ENCODE measurements around the gene S100A16. TPM values are rescaled to one million over a fixed set of nuclear protein-coding genes. Genes with fewer than 3 reads are reported as not detected.

S100A16 gene
- total RNA-seq, 1 experiment from 2014 or later = 196 TPM

- RAD21 ChIA-PET (ENCODE audit: low non-redundant PET in 1 of 2, low total read pairs in 2 of 2, uncharacterized antibody in 2 of 2, unreplicated experiment in 2 of 2) = interaction anchor here (0.6 to 1.9 kb wide), 11 partner anchors 10 to 193 kb away, joined by 3 to 9 read pairs (median 4); partner anchors contain the start of genes S100A14 (in 2 of the 2) and S100A16 (in 1 of the 2)
- no peaks in the 10 kb centered on the region for H3K9me2 ChIP-seq (ENCODE audit: insufficient read depth)
- DNase-seq (ENCODE audit: low read depth, low spot score) = no peak
- no peak within 1 kb of the TSS for H2AFZ ChIP-seq (ENCODE audit: low read depth, low read length, poor library complexity, severe bottlenecking)
- POLR2A ChIA-PET = interaction anchor here (0.8 to 10.5 kb wide), 25 partner anchors 10 to 359 kb away, joined by 3 to 172 read pairs (median 4); partner anchors contain the start of genes INTS3, RAB13, S100A14 and S100A16
- peaks cover 15% of the 10 kb centered on the region; the same call in 1 of the 2 replicates for H3K79me2 ChIP-seq (ENCODE audit: insufficient read depth, low read length)
- H3K36me3 ChIP-seq (ENCODE audit: control insufficient read depth in 1 of 2, insufficient read depth in 2 of 2, low read length in 2 of 2) = 0 out of 4 replicates have a peak, but pooled peaks cover 2% of the 10 kb centered on the region in 2 experiments
- peaks cover 18 to 34% of the 10 kb centered on the region in 2 experiments for H3K4me1 ChIP-seq (ENCODE audit: control insufficient read depth in 1 of 2, insufficient read depth in 2 of 2, low read length in 2 of 2)
- H3K4me2 ChIP-seq (ENCODE audit: low read length) = peak within 1 kb of the TSS; percentile 92
- peak within 1 kb of the TSS; percentile 65 to 72 for H3K4me3 ChIP-seq (replicated peaks in 1 of 2; ENCODE audit: low read depth in 1 of 2, low read length in 2 of 2)
- CTCF ChIA-PET = interaction anchor here (0.7 to 5.7 kb wide), 17 partner anchors 12 to 339 kb away, joined by 3 to 76 read pairs (median 4); partner anchors contain the start of genes S100A14, S100A16, S100A2 and S100A4
- ATAC-seq = peak; percentile 61
- no peaks in the 10 kb centered on the region for H3K27me3 ChIP-seq (ENCODE audit: insufficient read depth, low read length)
- H3K9me3 ChIP-seq (ENCODE audit: control insufficient read depth in 1 of 2, insufficient read depth in 1 of 2, low read depth in 1 of 2, low read length in 2 of 2) = no peaks in the 10 kb centered on the region
- BruUV-seq (replicated peaks) = no TSS peak
- H3K27ac ChIP-seq (ENCODE audit: low read depth, low read length) = peak within 1 kb of the TSS; percentile 89
- H3K9ac ChIP-seq (ENCODE audit: low read length) = peak within 1 kb of the TSS; percentile 85
- TF ChIP-seq ATF3 (IDR thresholded peaks at IDR 0.05) (no peak), CTCF (IDR thresholded peaks at IDR 0.05 in 2 of 3, conservative IDR thresholded peaks at IDR 0.05 in 1 of 3; ENCODE audit: borderline replicate concordance in 1 of 3, insufficient read depth in 1 of 3, low read depth in 2 of 3, low read length in 2 of 3) (peak in 1 of 3 experiments; percentile 87; a peak in 1 of 6 replicates)
- no peaks in the 10 kb centered on the region for H4K20me1 ChIP-seq (ENCODE audit: insufficient read depth)
- intact Hi-C loops (cut with micrococcal nuclease) = loop anchor here (1.0 to 5.0 kb wide), 2 partner anchors 56 to 276 kb away; no protein-coding TSS in a partner anchor
Observed at GRCh38 chr1:153627715-153628626, 15.0 kb upstream of the S100A16 start, which contains the start of gene S100A1. Gene S100A1, plus strand, starts transcription at chr1:153628434. Its CDS starts 2,088 bp downstream, at chr1:153630522.

Data from HCT116 (cell line).